ENCODE data around the gene TTLL7. TPM values are rescaled to one million over a fixed set of nuclear protein-coding genes. Genes with fewer than 3 reads are reported as not detected.

Gene TTLL7
- total RNA-seq, 6 experiments from 2014 or later = 0.92 to 7.2 (median 3.9) TPM

GRCh38 chr1:83828456-83828855 lies 170.5 kb downstream of the TTLL7 start:
- Histone ChIP-seq H3K36me3 (no peaks in the 10 kb centered on the region), H3K27me3 (no peaks in the 10 kb centered on the region), H3K9me3 (no peaks in the 10 kb centered on the region), H3K4me3 (no peak overlapping the region), H3K4me1 (no peaks in the 10 kb centered on the region), H3K27ac (no peak overlapping the region)
- intact Hi-C loops (cut with DNase I) = no loop called here
- no peak for TF ChIP-seq POLR2A (IDR thresholded peaks at IDR 0.05)
- TF ChIP-seq, protein P1, sequence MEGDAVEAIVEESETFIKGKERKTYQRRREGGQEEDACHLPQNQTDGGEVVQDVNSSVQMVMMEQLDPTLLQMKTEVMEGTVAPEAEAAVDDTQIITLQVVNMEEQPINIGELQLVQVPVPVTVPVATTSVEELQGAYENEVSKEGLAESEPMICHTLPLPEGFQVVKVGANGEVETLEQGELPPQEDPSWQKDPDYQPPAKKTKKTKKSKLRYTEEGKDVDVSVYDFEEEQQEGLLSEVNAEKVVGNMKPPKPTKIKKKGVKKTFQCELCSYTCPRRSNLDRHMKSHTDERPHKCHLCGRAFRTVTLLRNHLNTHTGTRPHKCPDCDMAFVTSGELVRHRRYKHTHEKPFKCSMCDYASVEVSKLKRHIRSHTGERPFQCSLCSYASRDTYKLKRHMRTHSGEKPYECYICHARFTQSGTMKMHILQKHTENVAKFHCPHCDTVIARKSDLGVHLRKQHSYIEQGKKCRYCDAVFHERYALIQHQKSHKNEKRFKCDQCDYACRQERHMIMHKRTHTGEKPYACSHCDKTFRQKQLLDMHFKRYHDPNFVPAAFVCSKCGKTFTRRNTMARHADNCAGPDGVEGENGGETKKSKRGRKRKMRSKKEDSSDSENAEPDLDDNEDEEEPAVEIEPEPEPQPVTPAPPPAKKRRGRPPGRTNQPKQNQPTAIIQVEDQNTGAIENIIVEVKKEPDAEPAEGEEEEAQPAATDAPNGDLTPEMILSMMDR (IDR thresholded peaks at IDR 0.05) = no peak
- DNase-seq (no peak), ATAC-seq (no peak)
- WGBS (ENCODE audit: insufficient coverage, low coverage, low lambda C conversion rate, missing lambda C conversion rate) = 86% methylated on average over 1 of the region's 1 CpG

GRCh38 chr1:83827741-83828140 lies 171.2 kb downstream of the TTLL7 start:
- no peaks in the 10 kb centered on the region for H3K9me3 ChIP-seq
- intact Hi-C loops (cut with DNase I) = no loop called here
- H3K27ac ChIP-seq = no peak overlapping the region
- DNase-seq = no peak
- WGBS (ENCODE audit: insufficient coverage, low coverage, low lambda C conversion rate, missing lambda C conversion rate) = 92% methylated on average over 2 of the region's 2 CpGs
- no peak for ATAC-seq
- no peaks in the 10 kb centered on the region for H3K4me1 ChIP-seq
- no peaks in the 10 kb centered on the region for H3K36me3 ChIP-seq
- no peaks in the 10 kb centered on the region for H3K27me3 ChIP-seq
- no peak overlapping the region for H3K4me3 ChIP-seq
- TF ChIP-seq, protein P1 (IDR thresholded peaks at IDR 0.05) = no peak
- TF ChIP-seq POLR2A (IDR thresholded peaks at IDR 0.05) = no peak

DNA sequence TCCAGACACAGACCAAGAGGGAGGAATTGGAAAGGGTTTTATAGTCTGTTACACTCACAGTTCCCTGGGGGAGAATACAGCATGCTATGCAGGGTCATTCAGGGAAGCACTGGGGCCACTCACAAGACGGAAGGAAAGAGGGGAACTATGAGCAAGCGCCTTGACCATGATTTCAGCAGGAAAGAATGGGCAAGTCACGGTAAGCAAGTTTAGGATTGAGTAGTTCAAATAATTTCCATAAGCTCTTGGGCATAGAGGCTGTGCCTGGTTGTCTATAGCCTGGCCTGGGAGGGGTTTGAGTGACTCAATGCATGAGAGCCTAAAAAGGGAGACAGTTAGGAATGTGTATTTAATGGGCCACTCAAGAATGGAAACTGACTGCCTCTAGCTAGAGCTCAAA lies 176.7 kb downstream of the TTLL7 start:
- Histone ChIP-seq H3K4me3 (no peak overlapping the region), H3K9me3 (no peaks in the 10 kb centered on the region), H3K27ac (no peak overlapping the region), H3K27me3 (no peaks in the 10 kb centered on the region), H3K36me3 (no peaks in the 10 kb centered on the region), H3K4me1 (peaks cover 0 to 15% (median 6%) of the 10 kb centered on the region in 4 donors)
- WGBS (ENCODE audit: insufficient coverage, low coverage, low lambda C conversion rate, missing lambda C conversion rate) = 87% methylated on average over 3 of the region's 3 CpGs
- ATAC-seq = no peak
- intact Hi-C loops (cut with DNase I) = no loop called here
- TF ChIP-seq, protein P1 (IDR thresholded peaks at IDR 0.05) = no peak
- no peak for TF ChIP-seq POLR2A (IDR thresholded peaks at IDR 0.05)
- DNase-seq = no peak

- 86% methylated on average over 1 of the region's 1 CpG for WGBS (ENCODE audit: insufficient coverage, low coverage, low lambda C conversion rate, missing lambda C conversion rate)
- DNase-seq (no peak), ATAC-seq (peak; percentile 15 to 49 (median 22))
- H3K27ac ChIP-seq = peak overlapping the region in 2 of 3 donors; percentile 31 to 50
- H3K36me3 ChIP-seq = no peaks in the 10 kb centered on the region
- H3K27me3 ChIP-seq = no peaks in the 10 kb centered on the region
- no peaks in the 10 kb centered on the region for H3K9me3 ChIP-seq
- peaks cover 0 to 33% (median 10%) of the 10 kb centered on the region in 4 donors for H3K4me1 ChIP-seq
- TF ChIP-seq POLR2A (IDR thresholded peaks at IDR 0.05) = no peak
- TF ChIP-seq, protein P1 (IDR thresholded peaks at IDR 0.05) = no peak
- intact Hi-C loops (cut with DNase I) = no loop called here
- H3K4me3 ChIP-seq = no peak overlapping the region
Measured at GRCh38 chr1:83819436-83819835, 179.5 kb downstream of the TTLL7 start.

DNA sequence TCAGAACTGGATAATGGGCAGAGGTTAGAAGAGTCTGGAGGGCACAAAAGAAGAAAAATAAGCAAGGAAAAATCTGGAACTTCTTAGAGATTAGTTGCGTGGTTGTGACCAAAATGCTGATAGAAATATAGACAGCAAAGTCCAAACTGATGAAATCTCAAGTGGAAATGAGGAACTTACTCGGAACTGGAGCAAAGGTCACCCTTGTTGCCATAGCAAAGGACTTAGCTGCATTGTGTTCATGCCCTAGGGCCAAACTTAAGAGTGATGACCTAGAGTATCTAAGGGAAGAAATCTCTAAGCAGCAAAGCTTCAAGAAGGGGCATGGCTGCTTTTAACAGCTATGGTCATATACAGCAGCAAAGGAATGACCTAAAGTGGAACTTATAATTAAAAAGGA lies 180.0 kb downstream of the TTLL7 start:
- Histone ChIP-seq H3K27ac (peak overlapping the region in 2 of 3 donors; percentile 31 to 64), H3K9me3 (no peaks in the 10 kb centered on the region), H3K27me3 (no peaks in the 10 kb centered on the region), H3K4me1 (peaks cover 0 to 37% (median 11%) of the 10 kb centered on the region in 4 donors), H3K36me3 (no peaks in the 10 kb centered on the region), H3K4me3 (no peak overlapping the region)
- TF ChIP-seq, protein P1 (IDR thresholded peaks at IDR 0.05) = no peak
- no peak for TF ChIP-seq POLR2A (IDR thresholded peaks at IDR 0.05)
- intact Hi-C loops (cut with DNase I) = no loop called here
- WGBS (ENCODE audit: insufficient coverage, low coverage, low lambda C conversion rate, missing lambda C conversion rate) = 0% methylated on average over 2 of the region's 2 CpGs
- ATAC-seq (peak; percentile 76 to 93 (median 88)), DNase-seq (peak in 1 of 3 donors; percentile 60)
